8988T (cell line): ENCODE data around the gene GNAQ.
A peak's percentile ranks its signal among the peaks of the same experiment; 100 is the strongest.
"Not testable (repeated sequence)": the region's sequence is repeated elsewhere in the genome, so short reads cannot be mapped to it uniquely, and the experiment has no call there.

Experiments used
- DNase-seq: peaks from one replicate; pipeline ENCODE4 v3.0.0; 2011

The GNAQ gene

DNA sequence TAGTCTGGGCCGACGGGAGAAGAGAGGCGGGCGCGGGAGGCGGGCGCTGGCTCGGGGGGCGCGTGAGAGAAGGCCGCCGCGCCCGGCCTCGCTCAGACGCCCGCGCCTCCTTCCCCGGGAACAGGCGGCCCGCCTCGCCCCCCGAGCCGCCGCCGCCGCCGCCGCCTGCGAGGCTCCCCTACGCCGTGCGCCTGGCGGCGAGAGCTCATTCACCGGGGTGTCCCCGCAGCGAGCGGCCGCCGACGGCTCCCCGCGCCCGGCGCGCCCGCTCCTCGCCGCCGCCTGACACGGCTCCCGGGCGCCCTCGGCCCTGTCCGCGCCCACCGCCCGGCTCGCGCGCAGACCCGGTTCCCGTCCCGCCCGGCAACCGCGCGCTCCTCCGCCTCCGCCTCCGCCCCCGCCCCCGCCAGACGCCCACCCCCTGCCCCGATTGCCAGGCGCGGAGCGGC lies at the start of gene GNAQ:
Gene GNAQ, minus strand, starts transcription at position 368 of the 449 bp plus-strand sequence. CDS start 576 bp downstream, outside the sequence.
- DNase-seq = peak; percentile 32

DNA sequence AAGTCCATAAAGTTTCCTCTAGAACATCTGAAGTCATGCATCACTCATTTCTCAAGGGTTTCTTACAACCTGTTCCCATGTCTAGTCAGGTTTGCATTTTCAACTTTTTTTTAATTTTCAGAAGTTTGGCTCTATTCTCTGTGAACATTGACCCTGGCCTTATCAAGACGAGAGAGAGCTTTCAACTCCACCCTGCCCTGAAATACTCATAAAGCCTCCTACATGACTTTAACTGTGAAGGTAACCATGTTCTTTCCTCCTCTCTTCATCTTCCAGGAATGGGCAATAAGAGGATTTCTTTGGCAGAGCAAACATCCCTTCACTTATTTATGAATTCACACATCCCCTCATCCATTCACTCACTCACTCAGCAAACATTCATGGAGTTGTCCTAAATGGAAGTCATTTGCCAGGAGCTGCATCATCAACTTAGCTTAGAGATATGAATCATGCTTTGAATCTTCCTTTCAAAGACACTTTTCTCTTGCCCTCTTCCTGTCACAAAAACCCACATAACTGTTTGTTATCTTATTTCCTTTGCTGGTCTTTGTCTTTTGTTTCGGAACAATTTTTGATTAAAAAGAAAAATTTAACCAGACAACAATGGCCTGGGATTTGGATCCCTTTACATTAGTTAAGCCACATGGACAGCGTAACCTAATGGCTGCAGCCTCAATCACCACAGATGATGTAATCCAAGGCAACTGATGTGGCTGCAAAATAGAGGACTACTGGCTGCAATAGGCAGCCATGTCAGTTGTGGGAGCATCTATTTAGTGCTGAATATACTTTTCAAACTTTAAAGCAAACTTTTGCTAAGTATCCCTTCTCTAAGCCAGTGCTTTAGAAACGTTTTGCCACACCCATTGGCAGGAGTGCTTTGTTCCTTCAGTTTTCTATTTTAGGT lies 43.0 kb upstream of the GNAQ start:
- DNase-seq = no peak

DNA sequence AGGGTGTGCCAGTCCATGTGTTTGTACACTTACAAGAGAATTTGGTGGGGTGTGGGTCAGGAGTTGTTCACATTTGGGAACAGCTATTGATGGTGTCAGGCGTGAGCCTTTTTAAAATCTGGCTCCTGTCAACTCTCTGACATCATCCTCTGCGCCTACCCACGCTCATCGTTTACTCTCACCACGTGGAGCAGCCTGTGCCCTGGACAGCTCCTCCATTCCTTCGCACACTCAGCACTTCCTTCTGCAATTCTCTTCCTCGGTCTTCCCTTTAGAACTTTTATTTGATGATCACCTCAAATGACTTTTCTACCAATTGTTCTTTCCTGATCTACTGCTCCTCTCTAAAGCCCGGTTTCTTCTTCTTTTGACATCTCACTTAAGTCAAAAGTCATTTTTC lies 42.1 kb upstream of the GNAQ start:
- no peak for DNase-seq

GRCh38 chr9:78072586-78073199 lies 41.1 kb upstream of the GNAQ start:
- DNase-seq = no peak

DNA sequence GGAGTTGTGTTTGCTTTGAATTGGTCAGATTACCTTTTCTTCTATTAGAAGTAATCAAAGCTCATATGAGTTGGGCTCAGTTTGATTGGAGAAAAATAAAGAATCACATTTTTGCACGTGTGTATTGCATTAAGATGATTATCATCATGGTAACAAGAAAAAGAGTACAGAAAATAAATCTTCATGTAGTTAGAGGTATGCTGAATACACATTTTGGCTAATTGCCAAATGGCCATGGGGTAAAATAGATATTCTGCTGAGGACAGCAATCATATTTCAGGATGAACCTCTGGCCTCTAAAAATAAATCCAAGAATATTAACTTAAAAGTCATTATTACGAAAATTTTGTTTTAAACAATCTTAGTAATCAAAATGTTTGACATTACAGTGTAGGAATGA lies 38.9 kb upstream of the GNAQ start:
- no peak for DNase-seq

- no peak for DNase-seq
These were observed 32.5 kb upstream of the GNAQ start for GRCh38 chr9:78064075-78064474.

DNA sequence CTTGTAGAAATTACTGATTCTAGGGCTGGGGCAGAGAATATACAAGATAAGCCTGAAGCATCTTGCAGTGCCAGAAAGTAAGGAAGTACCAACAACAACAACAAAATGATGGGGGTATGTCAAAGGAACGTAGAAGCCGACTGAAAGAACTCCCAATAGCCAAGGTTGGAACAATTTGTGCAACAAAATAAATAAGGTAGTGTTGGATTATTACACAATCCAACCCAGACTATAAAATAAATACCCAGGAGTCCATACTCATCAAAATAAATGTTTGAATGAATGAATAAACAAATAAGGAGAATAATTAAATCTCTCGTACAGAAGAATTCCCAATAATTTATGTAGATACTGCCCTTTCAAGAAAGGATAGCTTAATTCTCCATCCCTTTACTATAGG lies 31.1 kb upstream of the GNAQ start:
- DNase-seq = no peak

DNA sequence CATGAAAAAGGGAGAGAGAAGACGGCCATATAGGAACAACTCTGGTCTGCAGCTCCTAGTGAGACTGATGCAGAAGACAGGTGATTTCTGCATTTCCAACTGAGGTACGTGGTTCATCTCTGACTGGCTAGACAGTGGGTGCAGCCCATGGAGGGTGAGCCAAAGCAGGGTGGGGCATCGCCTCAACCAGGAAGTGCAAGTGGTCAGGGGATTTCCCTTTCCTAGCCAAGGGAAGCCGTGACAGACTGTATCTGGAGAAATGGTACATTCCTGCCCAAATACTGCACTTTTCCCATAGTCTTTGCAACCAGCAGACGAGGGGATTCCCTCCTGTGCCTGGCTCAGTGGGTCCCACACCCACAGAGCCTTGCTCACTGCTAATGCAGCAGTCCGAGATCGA lies 22.6 kb upstream of the GNAQ start:
- DNase-seq = not testable (repeated sequence)

DNA sequence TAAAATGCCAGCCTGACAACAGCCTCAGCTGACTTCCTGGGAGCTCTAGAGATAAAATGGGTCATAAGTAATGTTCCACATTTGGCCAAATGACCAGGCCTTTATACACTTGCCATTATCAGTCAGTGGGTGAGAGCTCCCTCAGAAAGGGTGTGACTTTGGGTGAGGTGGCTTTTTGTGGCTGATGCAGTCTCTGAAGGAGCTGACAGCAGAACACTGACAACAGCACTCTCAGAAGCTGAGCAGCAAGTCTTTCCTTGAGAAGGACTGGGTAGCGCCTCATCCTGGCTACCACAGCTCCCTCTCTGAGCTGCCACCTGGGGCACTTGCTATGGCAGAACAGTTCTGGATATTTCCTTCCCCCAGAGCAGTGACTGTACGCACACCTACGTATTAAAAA lies 22.0 kb upstream of the GNAQ start:
- DNase-seq = no peak

DNA sequence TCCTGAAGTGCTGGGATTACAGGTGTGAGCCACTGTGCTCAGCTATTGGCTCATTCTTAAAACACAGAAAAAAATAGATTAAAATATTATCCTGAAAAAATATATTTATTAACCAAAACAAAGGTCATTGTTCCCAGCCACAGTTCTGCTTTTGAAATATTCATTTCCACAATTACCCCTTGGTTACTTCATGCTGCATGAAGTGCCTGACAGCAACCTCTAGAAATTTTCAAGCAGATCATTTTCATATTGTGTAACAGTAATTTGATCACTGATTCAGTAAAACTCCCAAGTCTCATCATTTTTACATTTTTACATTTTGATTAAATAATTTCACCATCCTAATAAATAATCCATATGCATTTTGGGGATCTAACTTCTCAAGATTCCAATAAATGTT lies 18.8 kb upstream of the GNAQ start:
- no peak for DNase-seq

- no peak for DNase-seq
These were observed 17.9 kb upstream of the GNAQ start for GRCh38 chr9:78049484-78049883.

GRCh38 chr9:78047106-78047505 lies 15.5 kb upstream of the GNAQ start:
- DNase-seq = no peak

DNA sequence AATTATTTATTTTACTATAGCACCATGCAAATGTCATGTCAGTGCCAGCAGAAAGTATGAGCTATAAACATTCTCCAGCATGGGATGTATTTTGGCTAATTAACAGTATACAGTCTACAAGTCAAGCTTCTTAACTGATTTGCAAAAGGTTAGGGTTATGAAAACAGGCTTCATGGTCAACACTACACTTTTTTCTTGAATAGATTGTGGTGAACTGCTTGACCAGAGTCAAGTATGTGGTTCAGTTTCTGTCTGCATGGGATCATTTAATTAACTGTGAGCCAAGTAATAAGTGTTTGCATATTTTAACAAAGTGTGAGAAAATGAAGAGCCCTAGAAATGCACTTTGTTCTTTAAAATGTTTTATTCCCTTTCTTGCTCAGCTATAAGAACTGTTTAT lies 14.5 kb upstream of the GNAQ start:
- no peak for DNase-seq

DNA sequence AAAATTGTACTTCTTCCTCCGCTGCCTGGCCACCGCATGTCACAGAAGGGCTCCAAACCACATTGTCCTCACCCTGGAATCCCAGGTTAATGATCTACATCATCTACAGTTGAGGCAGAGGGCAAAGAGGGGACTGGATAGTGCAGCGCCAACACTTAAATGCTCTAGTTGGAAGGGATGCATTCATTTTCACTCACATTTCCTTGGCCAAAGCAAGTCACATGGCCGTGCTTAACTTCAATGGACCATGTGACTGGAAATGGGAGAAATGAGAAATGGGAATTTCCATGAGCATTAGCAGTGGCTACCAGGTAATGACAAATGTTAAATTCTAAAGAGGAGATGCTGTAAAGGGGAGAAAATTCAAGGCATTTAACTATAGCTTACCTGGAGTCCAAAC lies 13.3 kb upstream of the GNAQ start:
- DNase-seq = no peak

- no peak for DNase-seq
These were observed 12.6 kb upstream of the GNAQ start for GRCh38 chr9:78044189-78044588.

DNA sequence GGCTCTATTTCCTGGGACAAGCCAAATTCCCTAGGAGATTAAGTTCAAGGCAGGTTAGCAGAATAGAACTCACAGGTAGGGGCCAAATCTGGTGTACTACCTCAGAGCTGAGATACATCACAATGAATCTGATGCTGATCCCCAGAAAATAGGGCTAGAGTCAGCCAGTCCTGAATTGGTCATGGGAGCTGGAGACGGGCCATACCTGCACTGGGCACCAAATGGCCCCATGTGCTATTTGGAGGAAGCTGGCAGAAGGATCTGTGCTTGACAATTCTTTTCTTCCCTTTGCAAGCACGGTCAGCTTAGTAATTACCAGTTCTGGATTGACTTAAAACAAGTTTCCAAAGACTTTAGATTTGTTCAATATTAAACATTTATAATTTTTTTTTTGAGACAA lies 10.4 kb upstream of the GNAQ start:
- no peak for DNase-seq

GRCh38 chr9:78040726-78041125 lies 9.1 kb upstream of the GNAQ start:
- no peak for DNase-seq

GRCh38 chr9:78038620-78039300 lies 7.1 kb upstream of the GNAQ start:
- DNase-seq = no peak

DNA sequence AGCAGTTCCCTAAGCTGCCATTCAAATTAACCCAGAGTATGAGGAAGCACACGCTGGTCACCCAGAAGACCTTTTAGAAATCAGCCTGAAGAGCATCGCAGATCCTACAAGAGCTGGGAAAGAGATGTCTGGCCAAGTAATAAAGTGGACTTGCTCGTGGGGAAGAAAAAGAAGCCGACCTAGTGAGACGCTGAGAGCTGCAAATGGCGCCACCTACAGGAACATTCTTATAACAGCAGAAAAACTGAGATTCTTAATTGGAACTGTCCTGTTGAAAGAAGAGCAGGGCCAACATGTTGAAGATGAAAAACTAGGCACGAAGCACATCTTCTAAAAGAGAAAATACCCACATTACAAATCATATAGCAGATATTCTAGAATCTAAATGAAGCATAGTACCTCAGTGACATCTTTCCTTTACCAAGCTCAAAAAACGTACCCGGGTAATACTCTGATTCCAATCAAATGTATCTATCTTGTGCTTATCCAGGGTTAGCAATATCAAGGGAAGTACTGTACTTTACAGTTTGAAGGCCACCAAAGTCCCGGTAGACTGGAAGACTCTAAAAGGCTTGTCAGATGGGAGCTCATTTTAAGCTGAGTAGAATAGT lies 3.9 kb upstream of the GNAQ start:
- DNase-seq = peak; percentile 34

DNA sequence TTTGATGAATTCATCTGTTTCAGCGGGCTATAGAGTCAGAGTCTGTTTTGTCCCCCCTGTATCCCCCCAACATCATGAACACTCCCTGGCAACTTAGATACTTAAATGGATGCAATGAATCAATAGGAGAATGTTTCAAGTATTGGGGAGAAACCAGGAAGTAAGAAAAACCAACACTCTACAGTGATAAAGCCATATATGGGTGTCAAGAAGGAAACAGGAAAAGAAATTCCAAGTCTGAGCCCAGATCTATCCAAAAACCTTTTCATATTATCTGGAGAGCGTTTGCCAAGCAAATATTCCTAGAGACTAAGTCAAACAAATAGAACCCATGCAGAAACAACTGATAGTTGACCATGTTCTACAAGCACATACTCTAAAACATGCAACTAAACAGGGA lies 2.3 kb upstream of the GNAQ start:
- no peak for DNase-seq

GRCh38 chr9:78032730-78033457 lies 1.3 kb upstream of the GNAQ start:
- no peak for DNase-seq

DNA sequence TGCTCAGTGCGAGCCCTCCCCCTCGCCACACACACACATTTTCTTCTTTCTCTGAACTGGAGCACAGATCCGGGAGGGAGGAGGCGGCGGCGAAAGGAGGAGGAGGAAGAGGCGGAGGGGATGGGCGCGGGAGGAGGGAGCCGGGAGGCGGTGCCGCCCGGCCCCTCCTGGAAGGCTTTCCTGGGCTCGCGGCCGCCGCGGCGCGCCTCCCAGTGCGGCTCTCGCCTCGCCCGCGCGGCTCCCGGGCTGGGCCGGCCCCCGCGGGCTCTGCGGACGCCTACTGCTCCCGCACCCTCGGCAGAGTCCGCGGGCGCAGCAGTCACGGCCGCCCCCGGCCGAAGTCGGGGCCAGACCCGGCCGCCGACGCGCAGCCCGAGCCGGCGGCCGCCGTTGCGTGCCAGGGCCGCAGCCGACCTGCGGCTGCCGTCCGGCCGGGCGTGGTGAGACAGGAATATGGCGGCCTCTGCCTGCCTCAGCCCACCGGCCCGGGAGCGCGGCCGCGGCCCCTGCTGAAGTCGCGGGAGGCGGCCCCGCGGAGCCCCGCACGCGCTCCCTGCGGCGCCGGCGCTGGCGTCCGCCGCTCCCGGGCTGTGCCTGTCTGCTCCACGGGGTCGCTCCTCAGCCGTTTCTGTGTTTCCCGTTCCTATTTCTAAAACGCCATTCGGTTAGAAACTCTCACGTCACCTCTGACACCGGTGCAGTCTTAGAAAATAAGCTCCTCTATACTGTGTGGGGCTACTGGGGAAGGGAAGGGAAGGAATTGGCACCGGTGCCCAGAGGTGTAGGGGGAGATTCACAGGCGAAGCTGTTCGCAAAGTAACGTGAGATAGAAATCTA lies 500 bp upstream of the GNAQ start:
- peak; percentile 80 for DNase-seq
